H1 (cell line): ENCODE measurements around the gene SH3PXD2A. TPM values are rescaled to one million over a fixed set of nuclear protein-coding genes. Genes with fewer than 3 reads are reported as not detected.

Experiments used
- GTF2F1 ChIP-seq: IDR thresholded peaks from 2 replicates; pipeline ENCODE4 v1.6.1; 2012; ENCODE audit warnings: low read depth, low read length, improper control_type of control experiment, borderline replicate concordance
- KDM4A ChIP-seq: IDR thresholded peaks from one replicate; pipeline ENCODE4 v1.7.1; 2012; ENCODE audit warnings: low read depth, mild to moderate bottlenecking, moderate library complexity, low read length, inconsistent platforms; ENCODE audit not compliant: severe bottlenecking
- POLR2AphosphoS5 ChIP-seq: IDR thresholded peaks from 2 replicates; pipeline ENCODE4 v1.6.1; 2011; ENCODE audit warnings: low read depth, low read length
- SRF ChIP-seq: IDR thresholded peaks from 2 replicates; pipeline ENCODE4 v1.6.1; 2011; ENCODE audit warnings: mild to moderate bottlenecking, low read depth, low read length, moderate library complexity
- polyA plus RNA-seq, 7 experiments: library from polyadenylated mRNA; depleted of rRNA in 3 of 7; stranded (reverse) in 5 of 7; unstranded in 2 of 7; fragments of >200 nt in 5 of 7; fragments of 200-250 nt in 2 of 7; gene quantifications; 1 replicate in 5 of 7; 2 replicates in 1 of 7; 4 replicates in 1 of 7; pipeline versions ENCODE4 v1.2.1 to v1.2.3, GENCODE V29; 2011 to 2013; ENCODE audit warnings: missing spikeins in 2 of 7, mixed read lengths in 2 of 7
- total RNA-seq: library from RNA; stranded (reverse); fragmentation: NEBNext Ultra II Directional; extraction: Animal tissue kit (Norgen Biotek cat#: 25700); gene quantifications from 2 replicates; pipeline ENCODE4 v1.2.1, GENCODE V29; 2021

Gene SH3PXD2A
- total and polyA plus RNA-seq, 2 of the 8 experiments (the other 6 are each of a cell fraction or from before 2014, with no cell fraction given): 5.4 to 16.3 TPM

DNA sequence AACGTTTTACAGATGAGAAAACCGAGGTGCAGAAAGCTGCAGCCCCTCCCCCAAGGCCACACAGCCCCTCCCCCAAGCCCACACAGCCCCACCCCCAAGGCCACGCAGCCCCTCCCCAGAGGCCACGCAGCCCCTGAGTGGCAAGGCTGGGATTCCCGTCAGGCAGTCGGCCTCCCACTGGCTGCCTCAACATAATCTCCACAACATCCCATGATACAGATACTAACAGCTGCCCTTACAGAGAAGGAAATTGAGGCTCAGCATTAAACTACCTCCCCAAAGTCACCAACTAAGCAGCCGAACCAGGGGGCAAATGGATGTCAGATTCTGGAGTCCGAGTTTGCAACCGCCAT lies 15.9 kb downstream of the SH3PXD2A start (continued):
- no peak for TF ChIP-seq GTF2F1
- no peak for TF ChIP-seq KDM4A
- TF ChIP-seq SRF: no peak
- TF ChIP-seq POLR2AphosphoS5: no peak
